AG09309 (cell line): ENCODE measurements around the gene PARP16.
"Not testable (repeated sequence)": the region's sequence is repeated elsewhere in the genome, so short reads cannot be mapped to it uniquely, and the experiment has no call there.

Experiments
- DNase-seq: peaks from one replicate; pipeline ENCODE4 v3.0.0-alpha.2; 2010; ENCODE audit warnings: low read depth
- H3K4me3 ChIP-seq: 2 replicates; pipeline ENCODE4 v1.5.1; 2011; ENCODE audit warnings: mild to moderate bottlenecking, low read depth, low read length, moderate library complexity; ENCODE audit not compliant: control insufficient read depth
- CTCF ChIP-seq: IDR thresholded peaks from 2 replicates; pipeline ENCODE4 v1.5.1; 2011; ENCODE audit warnings: mild to moderate bottlenecking, low read depth, low read length, inconsistent platforms; ENCODE audit not compliant: insufficient read depth, control insufficient read depth; ENCODE audit errors: missing control alignments

The PARP16 gene

GRCh38 chr15:65246026-65246714, 40.5 kb downstream of the PARP16 start:
- no peak for DNase-seq
- no peak for TF ChIP-seq CTCF
- no peak overlapping the region for H3K4me3 ChIP-seq

- peak; percentile 21 for DNase-seq
- no peak overlapping the region for H3K4me3 ChIP-seq
- TF ChIP-seq CTCF = no peak
Observed at GRCh38 chr15:65245096-65245856, 41.4 kb downstream of the PARP16 start.

- no peak for DNase-seq
- H3K4me3 ChIP-seq = no peak overlapping the region
- no peak for TF ChIP-seq CTCF
Observed at GRCh38 chr15:65244638-65245037, 42.0 kb downstream of the PARP16 start.

- not testable (repeated sequence) for H3K4me3 ChIP-seq, DNase-seq
Observed at GRCh38 chr15:65236443-65236842, 50.2 kb downstream of the PARP16 start.

GRCh38 chr15:65233696-65234095, 53.0 kb downstream of the PARP16 start:
- DNase-seq = no peak
- H3K4me3 ChIP-seq = no peak overlapping the region
- no peak for TF ChIP-seq CTCF

GRCh38 chr15:65232520-65232919, 54.2 kb downstream of the PARP16 start:
- DNase-seq = no peak
- no peak for TF ChIP-seq CTCF
- H3K4me3 ChIP-seq = no peak overlapping the region

GRCh38 chr15:65231306-65231705, 55.4 kb downstream of the PARP16 start:
- H3K4me3 ChIP-seq = no peak overlapping the region
- DNase-seq = no peak

GRCh38 chr15:65226901-65227300, 59.8 kb downstream of the PARP16 start:
- H3K4me3 ChIP-seq, DNase-seq: not testable (repeated sequence)

More at GRCh38 chr15:65231306-65231705, 55.4 kb downstream of the PARP16 start:
- TF ChIP-seq CTCF = no peak
